SU-DHL-6 (cell line): ENCODE measurements around the gene NR2F1-AS1.

ENCODE experiments used
- H2AFZ ChIP-seq: fragments of 200-600 bp; sonication (generic); 2 replicates; pipeline ENCODE4 v1.6.1; 2014; ENCODE audit warnings: low read depth, mild to moderate bottlenecking, moderate library complexity, mixed read lengths, antibody characterized with exemption, low read length; ENCODE audit not compliant: severe bottlenecking
- H3F3A ChIP-seq: fragments of 200-600 bp; shearing (Covaris generic); 2 replicates; pipeline ENCODE4 v1.6.0; 2016; ENCODE audit warnings: antibody characterized with exemption, mild to moderate bottlenecking; ENCODE audit not compliant: insufficient read depth
- H3K27ac ChIP-seq: fragments of 200-600 bp; sonication (generic); 2 replicates; pipeline ENCODE4 v1.5.1; 2016; ENCODE audit warnings: low read depth, mild to moderate bottlenecking, low read length, moderate library complexity, mixed read lengths
- H3K27me3 ChIP-seq: fragments of 200-600 bp; sonication (generic), shearing (Covaris generic); 2 replicates; pipeline ENCODE4 v1.6.0; 2014; ENCODE audit warnings: mild to moderate bottlenecking, low read length
- H3K36me3 ChIP-seq: fragments of 200-600 bp; sonication (generic); 2 replicates; pipeline ENCODE4 v1.6.1; 2014; ENCODE audit warnings: mild to moderate bottlenecking, low read length, mixed read lengths
- H3K4me2 ChIP-seq: fragments of 300-600, 200-600 bp; shearing (Covaris generic), sonication (generic); 2 replicates; pipeline ENCODE4 v1.6.0; 2014; ENCODE audit warnings: low read length, low read depth, mild to moderate bottlenecking; ENCODE audit not compliant: poor library complexity, severe bottlenecking
- H3K4me3 ChIP-seq: fragments of 200-600 bp; sonication (generic); 2 replicates; pipeline ENCODE4 v1.5.1; 2014; ENCODE audit warnings: antibody characterized with exemption, low read length, mild to moderate bottlenecking, mixed read lengths; ENCODE audit not compliant: insufficient read depth, poor library complexity, severe bottlenecking
- H3K79me2 ChIP-seq: fragments of 200-600 bp; sonication (generic); 2 replicates; pipeline ENCODE4 v1.6.1; 2014; ENCODE audit warnings: mild to moderate bottlenecking, low read length, moderate library complexity; ENCODE audit not compliant: insufficient read depth
- H3K9ac ChIP-seq: fragments of 200-600 bp; sonication (generic); 2 replicates; pipeline ENCODE4 v1.7.0; 2014; ENCODE audit warnings: mild to moderate bottlenecking, low read length
- H3K9me2 ChIP-seq: fragments of 200-600 bp; sonication (generic); replicated peaks from 2 replicates; pipeline ENCODE4 v1.6.1; 2014; ENCODE audit warnings: low read length; ENCODE audit not compliant: insufficient read depth
- H3K9me3 ChIP-seq: fragments of 200-600 bp; sonication (generic); 2 replicates; pipeline ENCODE4 v1.6.1; 2014; ENCODE audit warnings: low read length, mixed read lengths; ENCODE audit not compliant: insufficient read depth
- H4K20me1 ChIP-seq: fragments of 200-600 bp; sonication (generic); 2 replicates; pipeline ENCODE4 v1.6.1; 2014; ENCODE audit warnings: low read depth, mild to moderate bottlenecking, antibody characterized with exemption, low read length, moderate library complexity, mixed read lengths
- CTCF ChIP-seq: fragments of 200-600 bp; sonication (generic); IDR thresholded peaks from one replicate; pipeline ENCODE4 v1.5.1; 2017; ENCODE audit warnings: antibody characterized with exemption, mild to moderate bottlenecking, low read length, moderate library complexity; ENCODE audit not compliant: insufficient read depth, poor library complexity, severe bottlenecking
- EZH2phosphoT487 ChIP-seq: fragments of 200-600 bp; sonication (generic), shearing (Covaris generic); conservative IDR thresholded peaks from 2 replicates; pipeline ENCODE4 v1.6.1; 2018; ENCODE audit warnings: mild to moderate bottlenecking, antibody characterized with exemption, low read length, moderate library complexity, mixed read lengths

NR2F1-AS1 gene

GRCh38 chr5:93402451-93402850, 178.6 kb downstream of the NR2F1-AS1 start:
- Histone ChIP-seq H3K36me3 (no peaks in the 10 kb centered on the region), H2AFZ (no peak overlapping the region), H3K9me2 (no peaks in the 10 kb centered on the region), H3K27ac (no peak overlapping the region), H3K27me3 (no peaks in the 10 kb centered on the region; the same call in 1 of the 2 replicates), H3K4me3 (no peak overlapping the region), H3K4me2 (no peak overlapping the region), H3F3A (no peaks in the 10 kb centered on the region), H3K9ac (no peak overlapping the region), H3K79me2 (no peaks in the 10 kb centered on the region), H4K20me1 (no peaks in the 10 kb centered on the region), H3K9me3 (no peaks in the 10 kb centered on the region)
- TF ChIP-seq EZH2phosphoT487 = no peak
- TF ChIP-seq CTCF = no peak

- no peak overlapping the region for H3K4me3 ChIP-seq
- H3K79me2 ChIP-seq = no peaks in the 10 kb centered on the region
- H4K20me1 ChIP-seq = no peaks in the 10 kb centered on the region
- no peaks in the 10 kb centered on the region for H3K36me3 ChIP-seq
- no peaks in the 10 kb centered on the region for H3K9me3 ChIP-seq
- H3K9me2 ChIP-seq = no peaks in the 10 kb centered on the region
- H3K27ac ChIP-seq = no peak overlapping the region
- no peaks in the 10 kb centered on the region; the same call in 1 of the 2 replicates for H3K27me3 ChIP-seq
- H3K4me2 ChIP-seq = no peak overlapping the region
- H2AFZ ChIP-seq = no peak overlapping the region
- no peak overlapping the region for H3K9ac ChIP-seq
- TF ChIP-seq EZH2phosphoT487 (no peak), CTCF (no peak)
- no peaks in the 10 kb centered on the region for H3F3A ChIP-seq
Observed at GRCh38 chr5:93401634-93402213, 179.3 kb downstream of the NR2F1-AS1 start.

- no peak overlapping the region for H3K4me2 ChIP-seq
- H3K36me3 ChIP-seq = no peaks in the 10 kb centered on the region
- H3K27ac ChIP-seq = no peak overlapping the region
- H3K79me2 ChIP-seq = no peaks in the 10 kb centered on the region
- H3K27me3 ChIP-seq = no peaks in the 10 kb centered on the region; the same call in 1 of the 2 replicates
- H3F3A ChIP-seq = no peaks in the 10 kb centered on the region
- TF ChIP-seq CTCF (no peak), EZH2phosphoT487 (no peak)
- H4K20me1 ChIP-seq = no peaks in the 10 kb centered on the region
- no peak overlapping the region for H2AFZ ChIP-seq
- no peak overlapping the region for H3K4me3 ChIP-seq
- H3K9me3 ChIP-seq = no peaks in the 10 kb centered on the region
- no peaks in the 10 kb centered on the region for H3K9me2 ChIP-seq
- no peak overlapping the region for H3K9ac ChIP-seq
Observed at GRCh38 chr5:93399675-93400074, 181.3 kb downstream of the NR2F1-AS1 start.

GRCh38 chr5:93395971-93396379, 185.0 kb downstream of the NR2F1-AS1 start:
- no peak overlapping the region for H3K27ac ChIP-seq
- H4K20me1 ChIP-seq = no peaks in the 10 kb centered on the region
- H3F3A ChIP-seq = no peaks in the 10 kb centered on the region
- no peak for TF ChIP-seq EZH2phosphoT487
- TF ChIP-seq CTCF = no peak
- H3K27me3 ChIP-seq = no peaks in the 10 kb centered on the region; the same call in 1 of the 2 replicates
- H3K36me3 ChIP-seq = no peaks in the 10 kb centered on the region
- no peak overlapping the region for H3K4me2 ChIP-seq
- no peak overlapping the region for H3K4me3 ChIP-seq
- H3K79me2 ChIP-seq = no peaks in the 10 kb centered on the region
- no peaks in the 10 kb centered on the region for H3K9me3 ChIP-seq
- no peaks in the 10 kb centered on the region for H3K9me2 ChIP-seq
- no peak overlapping the region for H3K9ac ChIP-seq
- H2AFZ ChIP-seq = no peak overlapping the region
